ENCODE data around the gene TAF15.

TAF15 gene

DNA sequence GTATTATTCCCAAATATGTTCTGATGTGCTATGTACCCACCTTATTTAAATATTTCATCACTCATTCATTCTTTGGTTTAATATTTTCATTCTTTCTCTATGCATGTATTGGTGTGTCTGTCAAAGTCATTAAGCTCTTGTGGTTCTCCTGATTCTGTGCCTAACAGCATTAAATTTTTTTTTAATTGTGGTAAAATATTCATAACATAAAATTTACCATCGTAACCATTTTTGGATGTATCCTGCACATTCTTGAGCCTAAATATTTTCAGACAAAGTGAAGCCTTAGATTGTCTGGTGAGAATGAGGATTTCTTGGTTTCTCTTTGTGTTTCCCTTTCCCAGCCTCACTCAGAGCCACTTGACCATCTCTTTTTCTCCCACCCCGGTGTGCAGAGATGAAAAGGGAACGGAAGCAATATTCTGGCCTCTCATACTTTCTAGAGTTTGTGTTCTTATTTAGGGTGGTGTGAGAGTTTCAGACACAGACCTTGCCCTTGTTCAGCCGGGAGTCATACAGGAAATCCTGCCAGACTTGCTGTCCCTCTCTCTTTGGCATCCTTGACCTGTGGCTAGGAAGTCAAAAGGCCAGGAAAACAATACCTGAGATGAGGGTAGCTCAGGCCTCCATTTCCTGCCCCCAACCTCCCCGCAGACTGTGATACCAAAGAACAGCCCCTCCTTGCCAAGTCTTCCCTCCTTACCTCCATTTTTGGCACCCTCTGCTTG, 66.0 kb downstream of the TAF15 start:
- no peak for DNase-seq

DNA sequence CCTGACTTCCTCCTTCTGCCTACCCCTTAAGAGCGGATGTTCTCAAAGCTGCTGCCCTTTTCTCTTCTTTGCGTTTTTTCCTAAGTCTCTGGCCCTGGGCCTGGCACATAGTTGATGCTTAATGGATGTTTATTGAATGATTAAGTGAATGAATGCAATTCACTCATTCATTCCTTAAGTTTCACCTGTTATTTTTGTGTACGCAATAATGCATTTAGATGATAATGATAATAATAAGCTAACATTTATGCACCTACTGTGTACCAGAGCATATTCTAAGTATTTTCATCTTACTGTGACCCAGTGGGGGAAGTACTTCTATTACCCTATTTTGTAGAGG, 66.5 kb downstream of the TAF15 start:
- DNase-seq = no peak

DNA sequence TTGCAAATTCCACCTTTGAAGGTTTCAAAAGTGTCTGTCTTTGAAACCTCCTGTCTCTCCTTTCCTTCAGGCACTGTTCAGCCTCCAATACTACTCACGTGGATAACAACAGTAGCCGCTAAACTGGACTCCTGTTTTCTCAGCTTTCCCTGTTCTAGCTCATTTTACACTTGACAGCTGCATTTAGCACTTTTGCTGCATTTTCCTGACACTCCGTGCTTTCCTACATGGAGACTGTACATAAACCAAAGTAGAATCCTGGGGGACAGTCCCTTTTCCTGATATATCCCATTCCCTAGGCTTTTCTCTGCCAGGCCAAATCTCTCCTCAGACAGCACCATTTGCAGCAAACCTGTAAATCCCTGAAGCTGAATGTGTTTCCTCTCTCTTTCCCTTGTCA, 67.2 kb downstream of the TAF15 start:
- no peak for DNase-seq

DNA sequence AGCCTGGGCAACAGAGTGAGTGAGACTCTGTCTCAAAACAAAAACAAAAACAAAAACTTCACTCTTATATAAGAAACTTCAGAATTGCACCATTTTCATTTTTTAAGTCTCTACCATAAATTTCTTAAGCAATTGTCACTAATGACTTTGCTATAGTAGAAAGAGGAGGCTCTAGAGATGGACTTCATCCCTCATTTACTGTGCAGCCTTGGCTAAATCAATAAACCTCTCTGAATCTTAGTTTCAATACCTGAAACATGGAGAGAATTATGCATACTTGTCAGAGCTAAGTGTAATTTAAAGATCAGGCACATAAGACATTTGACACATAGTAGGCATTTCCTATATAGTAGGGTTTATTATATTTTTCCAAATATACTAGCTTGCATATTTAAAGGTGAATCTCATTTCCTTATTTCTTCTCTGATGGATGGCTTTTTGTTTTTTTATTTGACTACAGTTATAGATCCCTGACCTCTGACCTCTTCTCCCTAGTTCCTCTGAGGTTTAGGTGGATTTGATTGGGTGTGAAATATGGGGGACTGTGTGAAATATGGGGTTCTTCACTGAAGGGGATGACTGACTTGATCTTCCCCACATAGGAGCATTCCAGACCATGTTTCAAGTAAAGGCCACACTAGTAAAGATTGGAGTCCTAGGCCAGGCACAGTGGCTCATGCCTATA, 68.2 kb downstream of the TAF15 start:
- DNase-seq = no peak

DNA sequence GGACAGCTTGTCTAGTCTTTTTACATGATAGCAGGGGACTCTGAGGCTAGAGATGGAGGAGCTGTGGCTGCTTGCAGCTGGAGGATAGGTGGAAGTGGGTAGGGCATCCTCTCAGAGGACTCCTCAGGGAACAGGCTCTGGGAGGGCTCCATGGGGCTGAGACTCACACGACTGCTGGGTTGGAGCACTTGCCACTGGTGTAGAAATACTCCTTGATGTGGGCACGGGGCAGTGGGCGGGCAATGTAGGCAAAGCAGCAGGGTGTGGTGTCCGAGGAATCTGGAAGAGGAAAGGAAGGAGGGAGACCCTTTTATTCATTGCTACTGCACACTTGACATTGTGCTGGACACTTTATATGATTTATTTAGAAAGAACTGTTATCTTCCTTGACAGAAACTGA, 69.1 kb downstream of the TAF15 start:
- no peak for DNase-seq

DNA sequence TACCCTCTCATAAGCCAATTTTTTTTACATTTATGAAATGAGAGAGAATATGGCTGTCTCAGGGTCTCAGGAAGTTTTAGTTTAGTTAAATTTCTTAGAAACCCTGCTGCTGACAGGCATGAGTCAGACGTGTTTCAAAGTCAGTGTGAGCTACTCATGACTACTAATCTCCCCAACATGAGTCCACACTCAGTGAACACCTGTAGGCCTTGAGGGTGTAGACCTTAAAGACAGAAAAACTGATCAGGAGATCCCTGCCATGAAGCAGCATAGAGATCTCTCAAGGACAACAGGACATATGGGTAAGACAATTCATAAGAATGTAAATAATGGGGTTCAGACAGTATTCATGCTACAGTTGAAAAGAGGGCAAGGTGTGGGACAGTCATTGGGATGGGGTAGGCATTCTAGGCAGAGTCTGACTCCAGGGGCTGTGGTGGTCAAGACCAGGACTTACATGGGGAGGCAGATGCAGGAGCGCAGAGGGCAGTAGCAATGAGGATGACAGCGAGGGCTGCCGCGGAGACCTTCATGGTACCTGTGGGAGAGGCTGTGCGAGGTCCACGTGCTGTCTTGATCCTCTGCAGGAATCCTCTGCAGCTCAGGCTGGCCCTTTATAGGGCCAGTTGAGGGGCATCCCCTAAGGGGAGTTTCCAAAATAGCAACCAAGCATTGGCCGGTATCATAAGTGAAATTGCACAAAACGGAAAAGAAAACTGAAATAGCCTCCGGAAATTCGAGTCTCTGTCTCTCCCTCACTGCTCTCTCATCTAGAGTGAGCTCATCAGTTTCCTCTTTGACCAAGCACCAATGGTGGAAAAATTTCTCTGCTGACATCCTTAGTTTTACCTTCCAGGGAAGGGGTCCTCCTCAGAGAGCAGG, 70.7 kb downstream of the TAF15 start, which contains the start of gene CCL5:
Gene CCL5 (minus strand): TSS at position 588 of the 882 bp plus-strand sequence.
- no peak for DNase-seq

DNA sequence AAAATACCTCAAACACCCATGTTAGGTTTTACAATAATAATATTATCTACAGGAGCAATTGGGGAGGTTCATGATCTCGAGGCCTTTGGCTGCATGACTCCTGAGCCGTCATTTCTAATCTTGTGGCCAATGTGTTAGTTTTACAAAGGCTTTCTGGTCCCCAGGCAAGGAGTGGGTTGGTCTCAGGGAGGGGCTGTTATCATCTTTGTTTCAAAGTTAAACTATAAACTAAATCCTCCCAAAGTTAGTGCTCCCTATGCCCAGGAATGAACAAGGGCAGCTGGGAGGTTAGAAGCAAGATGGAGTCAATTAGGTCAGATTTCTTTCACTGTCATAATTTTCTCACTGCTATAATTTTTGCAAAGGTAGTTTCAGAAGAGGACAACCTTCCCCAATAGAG, 80.0 kb downstream of the TAF15 start:
- no peak for DNase-seq

DNA sequence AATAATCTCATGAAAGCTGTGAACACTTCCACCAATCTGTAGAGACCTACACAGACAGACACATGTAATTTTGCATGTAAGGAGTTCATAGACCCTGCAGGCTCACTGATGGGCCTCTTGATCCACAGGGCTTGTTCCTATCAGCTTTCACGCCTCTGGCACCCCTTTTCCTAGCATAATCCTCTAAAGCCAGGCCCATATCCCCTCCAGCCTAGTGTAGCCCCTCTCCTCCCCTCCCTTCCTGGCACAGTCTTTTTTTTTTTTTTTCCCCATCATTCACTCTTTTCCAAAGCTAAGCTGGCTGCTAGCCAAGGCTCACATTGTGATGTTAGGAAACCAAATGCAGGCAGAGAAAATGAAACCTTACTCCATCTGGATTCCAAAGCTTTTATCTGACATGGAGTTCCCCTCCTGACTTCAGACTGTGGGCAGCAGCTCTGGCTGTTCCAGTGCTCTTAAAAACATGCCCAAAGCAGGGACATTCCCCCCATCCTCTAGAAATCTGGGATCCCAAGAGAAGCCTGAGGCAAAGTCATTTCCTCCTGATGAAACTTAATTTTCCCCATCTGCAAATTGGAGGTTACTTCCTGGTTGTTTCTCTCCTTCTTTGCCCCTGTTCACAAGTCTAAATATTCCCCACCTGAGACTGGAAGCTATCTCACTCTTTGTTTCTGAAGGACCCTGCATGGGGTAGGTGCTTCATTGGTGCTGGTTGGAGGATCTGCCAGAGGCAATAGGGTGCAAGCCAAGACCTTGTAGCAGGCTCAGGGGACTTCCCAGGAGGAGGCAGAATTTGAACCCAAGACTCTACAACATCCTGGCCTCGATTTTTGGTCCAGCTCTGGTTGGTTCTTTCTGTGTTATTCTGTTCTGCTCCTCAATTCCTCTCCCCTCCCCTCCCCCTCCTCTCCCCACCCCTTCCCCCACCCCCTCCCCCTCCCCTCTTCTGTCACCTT, 80.8 kb downstream of the TAF15 start:
- DNase-seq = peak; percentile 74

DNA sequence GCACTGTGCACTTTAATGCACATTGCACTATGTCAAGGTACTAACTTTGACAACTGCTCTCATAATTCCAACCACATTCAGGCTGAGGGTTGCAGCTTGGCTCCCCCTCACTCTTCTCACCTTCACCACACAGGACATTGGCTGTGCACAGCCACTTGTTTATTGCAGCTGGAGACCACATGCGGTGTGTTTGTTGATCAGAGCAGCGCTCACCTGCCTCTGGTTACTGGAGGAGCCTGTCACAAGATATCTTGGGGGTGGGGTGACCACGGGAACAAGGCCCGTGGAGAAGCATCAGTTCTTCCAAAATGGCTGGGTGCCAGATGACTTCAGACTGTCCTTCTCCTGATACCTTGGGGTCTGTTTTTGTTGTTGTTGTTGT, 81.5 kb downstream of the TAF15 start:
- peak; percentile 85 for DNase-seq

DNA sequence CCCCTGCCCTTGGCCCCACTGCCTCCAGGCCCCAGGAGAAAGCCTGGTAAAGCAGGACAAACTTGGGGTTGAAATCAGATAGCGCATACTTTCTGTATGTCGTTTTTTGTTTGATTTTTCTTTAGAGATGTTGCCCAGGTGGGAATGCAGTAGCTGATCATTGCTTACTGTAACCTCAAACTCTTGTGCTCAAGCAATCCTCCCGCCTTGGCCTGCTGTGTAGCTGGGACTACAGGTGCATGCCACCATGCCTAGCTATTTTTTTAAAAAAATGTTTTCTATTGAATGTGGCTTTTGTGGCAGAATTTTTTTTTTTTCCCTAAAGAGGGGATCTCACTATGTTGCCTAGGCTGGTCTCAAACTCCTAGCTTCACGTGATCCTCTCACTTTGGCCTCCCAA, 82.0 kb downstream of the TAF15 start:
- DNase-seq = no peak

DNA sequence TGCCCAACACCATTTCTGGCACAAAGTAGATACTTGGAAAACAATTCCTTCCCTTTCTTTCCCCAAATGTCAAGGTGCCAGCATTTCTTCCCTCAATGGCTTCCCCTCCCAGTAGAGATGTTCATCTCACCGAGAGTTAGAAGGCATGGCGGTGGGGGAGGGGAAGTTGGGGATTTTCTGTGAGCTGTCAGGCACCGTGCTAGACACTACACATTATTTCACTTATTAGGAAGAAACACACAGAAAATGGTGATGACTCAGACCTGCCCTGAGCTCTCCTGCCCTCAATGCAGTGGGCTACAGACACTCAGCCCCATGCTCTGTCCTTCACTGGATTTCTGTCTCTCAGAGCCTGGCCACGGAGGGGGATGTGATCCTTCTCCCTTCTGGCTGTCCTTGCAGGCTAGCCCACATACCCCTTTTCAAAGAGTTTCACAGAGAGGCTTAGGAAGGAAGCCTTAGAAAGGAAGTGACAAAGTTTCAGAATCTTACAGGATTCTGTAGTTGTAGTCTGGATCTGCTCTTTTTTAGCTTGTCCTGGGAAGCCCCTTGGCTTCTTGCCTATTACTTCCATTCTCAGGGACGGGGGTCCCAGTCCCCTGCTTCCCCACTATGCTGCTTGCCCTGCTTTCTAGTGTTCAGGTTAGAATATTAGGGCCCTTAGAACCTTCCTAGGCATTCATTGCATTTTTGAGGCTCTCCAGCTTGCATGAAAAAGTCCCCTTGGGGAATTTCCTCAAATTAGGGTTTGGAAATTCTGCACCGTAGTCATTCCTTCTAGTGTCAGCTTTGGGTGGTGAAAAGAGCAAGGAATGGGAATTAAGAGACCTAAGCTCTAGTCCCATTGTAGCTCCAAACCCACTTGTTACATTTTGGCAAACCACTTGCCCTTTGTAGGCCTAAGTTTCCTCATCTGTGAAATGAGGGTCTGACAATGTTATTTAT, 83.1 kb downstream of the TAF15 start:
- no peak for DNase-seq

DNA sequence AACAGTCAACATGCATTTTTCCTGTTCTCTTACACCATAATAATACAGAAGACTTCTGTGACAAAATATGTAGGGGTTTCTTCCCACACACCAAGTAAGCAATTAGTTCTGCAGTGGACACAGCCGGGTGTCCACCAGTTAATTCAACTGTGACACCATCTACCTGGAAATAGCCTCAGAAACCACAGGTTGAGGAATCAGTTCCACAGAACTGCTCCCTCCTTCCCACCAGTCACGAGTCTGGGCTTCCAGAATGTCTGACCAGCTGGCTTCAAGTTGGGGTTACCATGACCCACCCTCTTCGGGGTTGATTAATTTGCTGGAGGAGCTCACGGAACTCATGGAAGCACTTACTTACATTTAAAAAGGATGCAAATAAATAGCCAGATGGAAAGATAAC, 84.5 kb downstream of the TAF15 start:
- no peak for DNase-seq

DNA sequence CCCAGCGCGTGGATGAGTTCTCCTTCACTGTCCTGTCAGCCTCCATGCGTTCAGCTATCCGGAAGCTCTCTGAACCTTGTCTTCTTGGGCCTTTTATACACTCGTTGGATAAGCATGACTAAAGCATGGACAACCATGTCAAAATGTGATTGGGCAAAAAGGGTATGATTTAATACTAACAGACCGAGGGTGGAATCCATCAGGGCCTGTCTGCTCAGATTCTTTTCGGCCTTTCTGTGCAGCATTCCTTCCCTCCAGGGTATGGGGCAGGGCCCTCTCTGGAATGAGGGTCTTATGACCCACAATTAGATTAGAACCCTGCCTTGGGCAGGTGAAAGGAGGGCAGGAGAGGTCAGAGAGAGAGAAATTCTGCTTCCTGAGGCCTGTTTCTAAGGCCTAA, 84.9 kb downstream of the TAF15 start:
- no peak for DNase-seq

DNA sequence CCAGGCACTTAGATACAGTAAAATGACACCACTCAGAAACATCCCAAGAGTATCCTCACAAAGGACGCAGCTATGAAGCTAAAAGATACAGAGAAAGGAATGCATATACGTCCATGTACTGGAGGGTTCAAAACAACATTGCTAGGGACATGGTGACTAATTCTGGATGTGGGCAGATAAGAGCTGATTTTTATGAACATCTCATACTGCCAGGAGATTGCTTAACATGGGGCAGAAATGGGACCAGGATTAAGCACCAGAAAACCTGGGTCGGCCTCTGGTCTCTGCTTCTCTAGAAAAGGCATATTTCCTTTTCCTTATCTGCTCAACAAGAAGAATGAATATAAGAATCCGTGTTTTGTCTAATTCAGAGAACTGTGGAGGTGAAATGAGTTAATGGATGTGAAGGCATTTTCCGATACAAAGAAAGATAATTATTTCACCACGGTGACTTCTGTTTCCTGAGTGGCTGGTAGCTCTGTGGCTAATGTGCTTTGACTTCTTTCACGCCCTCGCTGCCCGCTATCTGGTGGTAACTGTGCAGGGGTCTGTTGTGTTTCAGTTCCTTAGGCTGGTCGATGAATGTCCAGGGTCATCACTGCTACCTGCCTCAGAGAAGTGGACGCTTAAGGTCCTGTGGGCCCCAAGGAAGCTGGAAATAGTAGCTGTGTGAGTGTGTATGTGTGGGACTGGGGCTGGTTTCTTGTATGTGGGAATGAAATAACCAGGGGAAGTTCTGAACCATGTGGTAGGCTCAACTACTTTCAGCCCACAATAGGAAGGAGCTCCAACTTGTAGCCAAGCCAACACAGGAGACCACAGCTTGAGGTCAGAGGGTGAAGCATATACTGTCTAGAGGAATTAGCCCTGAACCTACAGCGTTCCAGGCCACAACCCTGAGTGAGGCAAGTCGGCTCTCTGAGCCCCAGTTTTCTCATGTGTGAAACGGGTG, 86.6 kb downstream of the TAF15 start:
- DNase-seq = no peak

Measured in NCI-H345 (cell line).